HepG2 (cell line): ENCODE results near the gene ICAM5. TPM values are rescaled to one million over a fixed set of nuclear protein-coding genes. Genes with fewer than 3 reads are reported as not detected.

Source experiments
- MIXL1 ChIP-seq: IDR thresholded peaks from 2 replicates; pipeline ENCODE4 v1.6.1; 2016
- NR2F2 ChIP-seq: IDR thresholded peaks from 2 replicates; pipeline ENCODE4 v1.6.1; 2012; ENCODE audit warnings: low read depth, inconsistent platforms, borderline replicate concordance
- NR3C1 ChIP-seq: sonication (generic); formaldehyde crosslinking; IDR thresholded peaks from 2 replicates; pipeline ENCODE4 v1.4.0; 2020; ENCODE audit warnings: missing genetic modification reagents
- THAP11 ChIP-seq: IDR thresholded peaks from 2 replicates; pipeline ENCODE4 v1.6.1; 2016; ENCODE audit warnings: missing biosample characterization, missing genetic modification reagents
- ZBTB1 ChIP-seq: sonication (generic); formaldehyde crosslinking; IDR thresholded peaks from 2 replicates; pipeline ENCODE4 v1.4.0; 2020; ENCODE audit warnings: missing genetic modification reagents, borderline replicate concordance
- ZNF775 ChIP-seq: sonication (generic); formaldehyde crosslinking; IDR thresholded peaks from 2 replicates; pipeline ENCODE4 v1.4.0; 2020; ENCODE audit warnings: missing genetic modification reagents, mild to moderate bottlenecking, moderate library complexity, borderline replicate concordance
- ZNF841 ChIP-seq: sonication (generic); formaldehyde crosslinking; IDR thresholded peaks from 2 replicates; pipeline ENCODE4 v1.8.1; 2023; ENCODE audit warnings: missing genetic modification reagents, borderline replicate concordance
- ZSCAN12 ChIP-seq: sonication (generic); formaldehyde crosslinking; IDR thresholded peaks from 2 replicates; pipeline ENCODE4 v1.9.0; 2021; ENCODE audit warnings: mild to moderate bottlenecking, missing genetic modification reagents
- polyA plus RNA-seq, 8 experiments: library from polyadenylated mRNA; depleted of rRNA in 3 of 8; stranded (reverse) in 7 of 8; unstranded in 1 of 8; fragments of >200 nt; fragmentation: Illumina TruSeq in 4 of 8; extraction: Trizol in 4 of 8; gene quantifications; 2 replicates each; pipeline versions ENCODE4 v1.2.1 to v1.2.3, GENCODE V29; 2011 to 2016; ENCODE audit warnings: low read depth in 4 of 8, missing spikeins in 1 of 8, mixed read lengths in 1 of 8; ENCODE audit not compliant: insufficient read depth in 1 of 8
- total RNA-seq, 5 experiments: library from RNA; depleted of rRNA; stranded (reverse); fragments of >200 nt; fragmentation: Illumina TruSeq; extraction: Trizol; gene quantifications; 2 replicates each; pipeline ENCODE4 v1.2.3, GENCODE V29; 2016; ENCODE audit warnings: low read depth in 1 of 5
- TF ChIP-seq, protein P1 (sequence below), 2 experiments: sonication (generic) in 1 of 2; formaldehyde crosslinking in 1 of 2; IDR thresholded peaks; 2 replicates each; pipeline versions ENCODE4 v1.5.1 to v1.6.1; 2011 to 2020; ENCODE audit warnings: borderline replicate concordance in 1 of 2, low read depth in 1 of 2, low read length in 1 of 2, mild to moderate bottlenecking in 1 of 2, missing genetic modification reagents in 1 of 2, moderate library complexity in 1 of 2
- TF ChIP-seq, protein P2 (sequence below): sonication (generic); formaldehyde crosslinking; IDR thresholded peaks from 2 replicates; pipeline ENCODE4 v1.4.0; 2020; ENCODE audit warnings: missing genetic modification reagents, borderline replicate concordance
- TF ChIP-seq, protein P3 (sequence below): sonication (generic); formaldehyde crosslinking; IDR thresholded peaks from 2 replicates; pipeline ENCODE4 v1.5.1; 2020; ENCODE audit warnings: mild to moderate bottlenecking, missing genetic modification reagents
- TF ChIP-seq, protein P4 (sequence below): IDR thresholded peaks from 2 replicates; pipeline ENCODE4 v1.4.0; 2020; ENCODE audit warnings: mild to moderate bottlenecking, missing genetic modification reagents
- TF ChIP-seq, protein P5 (sequence below): IDR thresholded peaks from 2 replicates; pipeline ENCODE4 v1.6.1; 2016

ICAM5 gene
- total and polyA plus RNA-seq, 2 of the 13 experiments (the other 11 are each of a cell fraction or from before 2014, with no cell fraction given), result 0.46 to 1.6 TPM

DNA sequence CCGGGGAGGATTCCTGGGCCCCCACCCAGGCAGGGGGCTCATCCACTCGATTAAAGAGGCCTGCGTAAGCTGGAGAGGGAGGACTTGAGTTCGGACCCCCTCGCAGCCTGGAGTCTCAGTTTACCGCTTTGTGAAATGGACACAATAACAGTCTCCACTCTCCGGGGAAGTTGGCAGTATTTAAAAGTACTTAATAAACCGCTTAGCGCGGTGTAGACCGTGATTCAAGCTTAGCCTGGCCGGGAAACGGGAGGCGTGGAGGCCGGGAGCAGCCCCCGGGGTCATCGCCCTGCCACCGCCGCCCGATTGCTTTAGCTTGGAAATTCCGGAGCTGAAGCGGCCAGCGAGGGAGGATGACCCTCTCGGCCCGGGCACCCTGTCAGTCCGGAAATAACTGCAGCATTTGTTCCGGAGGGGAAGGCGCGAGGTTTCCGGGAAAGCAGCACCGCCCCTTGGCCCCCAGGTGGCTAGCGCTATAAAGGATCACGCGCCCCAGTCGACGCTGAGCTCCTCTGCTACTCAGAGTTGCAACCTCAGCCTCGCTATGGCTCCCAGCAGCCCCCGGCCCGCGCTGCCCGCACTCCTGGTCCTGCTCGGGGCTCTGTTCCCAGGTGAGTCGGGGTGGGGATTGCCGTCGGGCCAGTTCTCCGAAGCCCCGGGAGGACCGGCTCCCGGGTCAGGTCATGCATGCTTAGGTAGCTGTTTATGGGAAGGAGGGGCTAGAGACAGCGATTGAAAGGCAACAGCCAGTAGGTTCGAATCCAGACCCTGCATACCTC lies 18.9 kb upstream of the ICAM5 start, which contains the start of gene ICAM1 (continued):
- TF ChIP-seq, protein P1, sequence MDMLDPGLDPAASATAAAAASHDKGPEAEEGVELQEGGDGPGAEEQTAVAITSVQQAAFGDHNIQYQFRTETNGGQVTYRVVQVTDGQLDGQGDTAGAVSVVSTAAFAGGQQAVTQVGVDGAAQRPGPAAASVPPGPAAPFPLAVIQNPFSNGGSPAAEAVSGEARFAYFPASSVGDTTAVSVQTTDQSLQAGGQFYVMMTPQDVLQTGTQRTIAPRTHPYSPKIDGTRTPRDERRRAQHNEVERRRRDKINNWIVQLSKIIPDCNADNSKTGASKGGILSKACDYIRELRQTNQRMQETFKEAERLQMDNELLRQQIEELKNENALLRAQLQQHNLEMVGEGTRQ (IDR thresholded peaks at IDR 0.05; ENCODE audit: low read depth, low read length), result no peak
- TF ChIP-seq, protein P1 (CRISPR knock-in tag; IDR thresholded peaks at IDR 0.05; ENCODE audit: borderline replicate concordance), result peak; percentile 77; the same call in 1 of the 2 replicates
- TF ChIP-seq, protein P2, sequence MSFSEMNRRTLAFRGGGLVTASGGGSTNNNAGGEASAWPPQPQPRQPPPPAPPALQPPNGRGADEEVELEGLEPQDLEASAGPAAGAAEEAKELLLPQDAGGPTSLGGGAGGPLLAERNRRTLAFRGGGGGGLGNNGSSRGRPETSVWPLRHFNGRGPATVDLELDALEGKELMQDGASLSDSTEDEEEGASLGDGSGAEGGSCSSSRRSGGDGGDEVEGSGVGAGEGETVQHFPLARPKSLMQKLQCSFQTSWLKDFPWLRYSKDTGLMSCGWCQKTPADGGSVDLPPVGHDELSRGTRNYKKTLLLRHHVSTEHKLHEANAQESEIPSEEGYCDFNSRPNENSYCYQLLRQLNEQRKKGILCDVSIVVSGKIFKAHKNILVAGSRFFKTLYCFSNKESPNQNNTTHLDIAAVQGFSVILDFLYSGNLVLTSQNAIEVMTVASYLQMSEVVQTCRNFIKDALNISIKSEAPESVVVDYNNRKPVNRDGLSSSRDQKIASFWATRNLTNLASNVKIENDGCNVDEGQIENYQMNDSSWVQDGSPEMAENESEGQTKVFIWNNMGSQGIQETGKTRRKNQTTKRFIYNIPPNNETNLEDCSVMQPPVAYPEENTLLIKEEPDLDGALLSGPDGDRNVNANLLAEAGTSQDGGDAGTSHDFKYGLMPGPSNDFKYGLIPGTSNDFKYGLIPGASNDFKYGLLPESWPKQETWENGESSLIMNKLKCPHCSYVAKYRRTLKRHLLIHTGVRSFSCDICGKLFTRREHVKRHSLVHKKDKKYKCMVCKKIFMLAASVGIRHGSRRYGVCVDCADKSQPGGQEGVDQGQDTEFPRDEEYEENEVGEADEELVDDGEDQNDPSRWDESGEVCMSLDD (CRISPR knock-in tag), result peak; percentile 65; the same call in 1 of the 2 replicates
- TF ChIP-seq ZBTB1, result no peak
- TF ChIP-seq ZSCAN12 (CRISPR knock-in tag), result peak; percentile 77; the same call in 1 of the 2 replicates
- no peak for TF ChIP-seq NR3C1 (CRISPR knock-in tag)
- TF ChIP-seq, protein P3, sequence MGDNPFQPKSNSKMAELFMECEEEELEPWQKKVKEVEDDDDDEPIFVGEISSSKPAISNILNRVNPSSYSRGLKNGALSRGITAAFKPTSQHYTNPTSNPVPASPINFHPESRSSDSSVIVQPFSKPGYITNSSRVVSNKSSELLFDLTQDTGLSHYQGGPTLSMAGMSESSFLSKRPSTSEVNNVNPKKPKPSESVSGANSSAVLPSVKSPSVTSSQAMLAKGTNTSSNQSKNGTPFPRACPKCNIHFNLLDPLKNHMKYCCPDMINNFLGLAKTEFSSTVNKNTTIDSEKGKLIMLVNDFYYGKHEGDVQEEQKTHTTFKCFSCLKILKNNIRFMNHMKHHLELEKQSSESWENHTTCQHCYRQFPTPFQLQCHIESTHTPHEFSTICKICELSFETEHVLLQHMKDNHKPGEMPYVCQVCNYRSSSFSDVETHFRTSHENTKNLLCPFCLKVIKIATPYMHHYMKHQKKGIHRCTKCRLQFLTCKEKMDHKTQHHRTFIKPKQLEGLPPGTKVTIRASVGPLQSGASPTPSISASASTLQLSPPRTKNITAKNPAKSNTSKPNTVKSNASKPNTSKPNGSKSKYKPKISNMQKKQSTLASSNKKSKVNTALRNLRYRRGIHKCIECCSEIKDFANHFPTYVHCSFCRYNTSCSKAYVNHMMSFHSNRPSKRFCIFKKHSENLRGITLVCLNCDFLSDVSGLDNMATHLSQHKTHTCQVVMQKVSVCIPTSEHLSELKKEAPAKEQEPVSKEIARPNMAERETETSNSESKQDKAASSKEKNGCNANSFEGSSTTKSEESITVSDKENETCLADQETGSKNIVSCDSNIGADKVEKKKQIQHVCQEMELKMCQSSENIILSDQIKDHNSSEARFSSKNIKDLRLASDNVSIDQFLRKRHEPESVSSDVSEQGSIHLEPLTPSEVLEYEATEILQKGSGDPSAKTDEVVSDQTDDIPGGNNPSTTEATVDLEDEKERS, result peak; percentile 90
- no peak for TF ChIP-seq ZNF841
- peak; percentile 82 for TF ChIP-seq THAP11
- no peak for TF ChIP-seq ZNF775 (CRISPR knock-in tag)
- peak; percentile 46; the same call in 1 of the 2 replicates for TF ChIP-seq NR2F2
- TF ChIP-seq, protein P4, sequence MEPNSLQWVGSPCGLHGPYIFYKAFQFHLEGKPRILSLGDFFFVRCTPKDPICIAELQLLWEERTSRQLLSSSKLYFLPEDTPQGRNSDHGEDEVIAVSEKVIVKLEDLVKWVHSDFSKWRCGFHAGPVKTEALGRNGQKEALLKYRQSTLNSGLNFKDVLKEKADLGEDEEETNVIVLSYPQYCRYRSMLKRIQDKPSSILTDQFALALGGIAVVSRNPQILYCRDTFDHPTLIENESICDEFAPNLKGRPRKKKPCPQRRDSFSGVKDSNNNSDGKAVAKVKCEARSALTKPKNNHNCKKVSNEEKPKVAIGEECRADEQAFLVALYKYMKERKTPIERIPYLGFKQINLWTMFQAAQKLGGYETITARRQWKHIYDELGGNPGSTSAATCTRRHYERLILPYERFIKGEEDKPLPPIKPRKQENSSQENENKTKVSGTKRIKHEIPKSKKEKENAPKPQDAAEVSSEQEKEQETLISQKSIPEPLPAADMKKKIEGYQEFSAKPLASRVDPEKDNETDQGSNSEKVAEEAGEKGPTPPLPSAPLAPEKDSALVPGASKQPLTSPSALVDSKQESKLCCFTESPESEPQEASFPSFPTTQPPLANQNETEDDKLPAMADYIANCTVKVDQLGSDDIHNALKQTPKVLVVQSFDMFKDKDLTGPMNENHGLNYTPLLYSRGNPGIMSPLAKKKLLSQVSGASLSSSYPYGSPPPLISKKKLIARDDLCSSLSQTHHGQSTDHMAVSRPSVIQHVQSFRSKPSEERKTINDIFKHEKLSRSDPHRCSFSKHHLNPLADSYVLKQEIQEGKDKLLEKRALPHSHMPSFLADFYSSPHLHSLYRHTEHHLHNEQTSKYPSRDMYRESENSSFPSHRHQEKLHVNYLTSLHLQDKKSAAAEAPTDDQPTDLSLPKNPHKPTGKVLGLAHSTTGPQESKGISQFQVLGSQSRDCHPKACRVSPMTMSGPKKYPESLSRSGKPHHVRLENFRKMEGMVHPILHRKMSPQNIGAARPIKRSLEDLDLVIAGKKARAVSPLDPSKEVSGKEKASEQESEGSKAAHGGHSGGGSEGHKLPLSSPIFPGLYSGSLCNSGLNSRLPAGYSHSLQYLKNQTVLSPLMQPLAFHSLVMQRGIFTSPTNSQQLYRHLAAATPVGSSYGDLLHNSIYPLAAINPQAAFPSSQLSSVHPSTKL (CRISPR knock-in tag), result peak; percentile 88
- TF ChIP-seq MIXL1 (CRISPR knock-in tag), result peak; percentile 73
- TF ChIP-seq, protein P5, sequence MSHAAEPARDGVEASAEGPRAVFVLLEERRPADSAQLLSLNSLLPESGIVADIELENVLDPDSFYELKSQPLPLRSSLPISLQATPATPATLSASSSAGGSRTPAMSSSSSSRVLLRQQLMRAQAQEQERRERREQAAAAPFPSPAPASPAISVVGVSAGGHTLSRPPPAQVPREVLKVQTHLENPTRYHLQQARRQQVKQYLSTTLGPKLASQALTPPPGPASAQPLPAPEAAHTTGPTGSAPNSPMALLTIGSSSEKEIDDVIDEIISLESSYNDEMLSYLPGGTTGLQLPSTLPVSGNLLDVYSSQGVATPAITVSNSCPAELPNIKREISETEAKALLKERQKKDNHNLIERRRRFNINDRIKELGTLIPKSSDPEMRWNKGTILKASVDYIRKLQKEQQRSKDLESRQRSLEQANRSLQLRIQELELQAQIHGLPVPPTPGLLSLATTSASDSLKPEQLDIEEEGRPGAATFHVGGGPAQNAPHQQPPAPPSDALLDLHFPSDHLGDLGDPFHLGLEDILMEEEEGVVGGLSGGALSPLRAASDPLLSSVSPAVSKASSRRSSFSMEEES (CRISPR knock-in tag), result peak; percentile 99
